Coronary artery (tissue), 2 donors: ENCODE measurements around the gene ZNF536.
A peak's percentile ranks its signal among the peaks of the same experiment; 100 is the strongest.

Source experiments
- DNase-seq: peaks from one replicate; pipeline ENCODE4 v3.0.0-alpha.2; 2017; ENCODE audit warnings: low spot score
- H3K27ac ChIP-seq, 2 donors: fragments of 200-600 bp; sonication (generic); one replicate each; pipeline ENCODE4 v1.5.1; 2016 to 2019
- H3K4me3 ChIP-seq: fragments of 200-600 bp; sonication (generic); 2 replicates; pipeline ENCODE4 v1.5.1; 2016; ENCODE audit warnings: mild to moderate bottlenecking, moderate library complexity
- CTCF ChIP-seq: fragments of 200-600 bp; sonication (generic); IDR thresholded peaks from one replicate; pipeline ENCODE4 v1.5.1; 2019; ENCODE audit warnings: antibody characterized with exemption

ZNF536 gene

GRCh38 chr19:30371960-30372824, at the start of gene ZNF536:
TSS of gene ZNF536 (plus strand) at chr19:30372384. CDS start at chr19:30443563, 71,179 bp downstream.
- no peak for DNase-seq

GRCh38 chr19:30322641-30323320, 49.4 kb upstream of the ZNF536 start:
- peak; percentile 33 for DNase-seq
- no peak for TF ChIP-seq CTCF
- H3K27ac ChIP-seq, result no peak overlapping the region
- no peak overlapping the region for H3K4me3 ChIP-seq

More at GRCh38 chr19:30371960-30372824, at the start of gene ZNF536:
- TF ChIP-seq CTCF, result no peak
- Histone ChIP-seq H3K4me3 (no peak within 1 kb of the TSS), H3K27ac (no peak within 1 kb of the TSS)

GRCh38 chr19:30323904-30324303, 48.3 kb upstream of the ZNF536 start:
- no peak for TF ChIP-seq CTCF
- Histone ChIP-seq H3K4me3 (no peak overlapping the region), H3K27ac (no peak overlapping the region)
- DNase-seq, result no peak

- TF ChIP-seq CTCF, result no peak
- Histone ChIP-seq H3K27ac (no peak overlapping the region), H3K4me3 (no peak overlapping the region)
- DNase-seq, result peak; percentile 26
Measured at GRCh38 chr19:30324982-30325381, 47.2 kb upstream of the ZNF536 start.

- no peak for TF ChIP-seq CTCF
- peak; percentile 47 for DNase-seq
- no peak overlapping the region for H3K27ac ChIP-seq
Measured at GRCh38 chr19:30325676-30326392, 46.4 kb upstream of the ZNF536 start.

GRCh38 chr19:30326393-30326710, 45.8 kb upstream of the ZNF536 start:
- Histone ChIP-seq H3K4me3 (no peak overlapping the region), H3K27ac (no peak overlapping the region)
- DNase-seq, result peak; percentile 29
- no peak for TF ChIP-seq CTCF

More at GRCh38 chr19:30325676-30326392, 46.4 kb upstream of the ZNF536 start:
- no peak overlapping the region for H3K4me3 ChIP-seq
